Prostate gland (tissue), 2 donors: ENCODE data around the gene LAT. TPM values are rescaled to one million over a fixed set of nuclear protein-coding genes. Genes with fewer than 3 reads are reported as not detected.

Source experiments
- total RNA-seq, 2 donors: library from RNA; depleted of rRNA; stranded (reverse); fragments of >200 nt; gene quantifications; one replicate each; pipeline ENCODE4 v1.1.0, GENCODE V29; 2016

Gene LAT
- total RNA-seq, 2 donors from 2014 or later, result 4.7 to 5.7 TPM

Other genes with a start within 250 kb of the LAT start
- gene NPIPB9, start 233.3 kb upstream of the LAT start, total RNA-seq, result 1 to 10 TPM in 1 of 2 donors, not detected in 1; 6.2 TPM
- 100 to 1,000 TPM in 1 of 2 donors, 10 to 100 TPM in 1; 83.4 to 151 TPM for gene ATXN2L, start 162.1 kb upstream of the LAT start, total RNA-seq
- 100 to 1,000 TPM; 114 to 151 TPM for gene TUFM, start 138.7 kb upstream of the LAT start, total RNA-seq
- gene SH2B1, start 121.2 kb upstream of the LAT start, total RNA-seq, result 10 to 100 TPM; 51.6 to 84.2 TPM
- gene ATP2A1, start 106.6 kb upstream of the LAT start, total RNA-seq, result 1 to 10 TPM; 1.5 to 3.1 TPM
- 100 to 1,000 TPM; 128 to 139 TPM for gene RABEP2, start 59.8 kb upstream of the LAT start, total RNA-seq
- under 1 TPM; 0.46 to 0.51 TPM for gene CD19, start 53.1 kb upstream of the LAT start, total RNA-seq
- 10 to 100 TPM; 18.8 to 47.3 TPM for gene NFATC2IP, start 34.1 kb upstream of the LAT start, total RNA-seq
- gene SPNS1, start 10.3 kb upstream of the LAT start, total RNA-seq, result 10 to 100 TPM; 14.8 to 57.4 TPM